Stimulated activated memory B cell treated with anti-CD40 and anti-IgM and Interleukin-4, amounts not matched to agents 10 μg/mL and 1 μg/mL and 100 μg/mL, for 72 hours (primary cell): ENCODE data around the gene LRRC8D.

Experiments
- ATAC-seq: fragments of 150-1000 bp; cut with Tn5 transposase; 2 replicates; pipeline ENCODE4 v1.10.0; 2021
- H3K27ac Mint-ChIP-seq: one replicate; pipeline ENCODE4 v1.8.0; 2022; ENCODE audit warnings: mild to moderate bottlenecking, mixed read lengths
- H3K27me3 Mint-ChIP-seq: one replicate; pipeline ENCODE4 v1.8.0; 2022; ENCODE audit warnings: mixed read lengths
- H3K36me3 Mint-ChIP-seq: one replicate; pipeline ENCODE4 v1.8.0; 2022; ENCODE audit warnings: mixed read lengths
- H3K4me1 Mint-ChIP-seq: one replicate; pipeline ENCODE4 v1.8.0; 2022; ENCODE audit warnings: mixed read lengths
- H3K4me3 Mint-ChIP-seq: one replicate; pipeline ENCODE4 v1.8.0; 2022; ENCODE audit warnings: mild to moderate bottlenecking, moderate library complexity, mixed read lengths
- H3K9me3 Mint-ChIP-seq: one replicate; pipeline ENCODE4 v1.8.0; 2022; ENCODE audit warnings: mixed read lengths

Gene LRRC8D

GRCh38 chr1:89836252-89837035 is 15.6 kb downstream of the LRRC8D start:
- Mint-ChIP-seq H3K36me3 (no peaks in the 10 kb centered on the region), H3K4me1 (peaks cover 35% of the 10 kb centered on the region), H3K27me3 (no peaks in the 10 kb centered on the region), H3K4me3 (no peak overlapping the region), H3K27ac (no peak overlapping the region), H3K9me3 (no peaks in the 10 kb centered on the region)
- ATAC-seq = no peak

GRCh38 chr1:89837036-89837481 is 16.2 kb downstream of the LRRC8D start:
- H3K9me3 Mint-ChIP-seq = no peaks in the 10 kb centered on the region
- H3K36me3 Mint-ChIP-seq = no peaks in the 10 kb centered on the region
- no peak for ATAC-seq
- H3K27me3 Mint-ChIP-seq = no peaks in the 10 kb centered on the region
- peaks cover 31% of the 10 kb centered on the region for H3K4me1 Mint-ChIP-seq
- no peak overlapping the region for H3K27ac Mint-ChIP-seq
- no peak overlapping the region for H3K4me3 Mint-ChIP-seq

- Mint-ChIP-seq H3K36me3 (no peaks in the 10 kb centered on the region), H3K9me3 (no peaks in the 10 kb centered on the region), H3K4me1 (peaks cover 35% of the 10 kb centered on the region), H3K27me3 (no peaks in the 10 kb centered on the region), H3K27ac (no peak overlapping the region), H3K4me3 (no peak overlapping the region)
- no peak for ATAC-seq
Measured at GRCh38 chr1:89837510-89837909, 16.7 kb downstream of the LRRC8D start.

GRCh38 chr1:89839516-89839915 is 18.7 kb downstream of the LRRC8D start:
- no peaks in the 10 kb centered on the region for H3K36me3 Mint-ChIP-seq
- H3K4me3 Mint-ChIP-seq = no peak overlapping the region
- H3K27ac Mint-ChIP-seq = no peak overlapping the region
- H3K9me3 Mint-ChIP-seq = no peaks in the 10 kb centered on the region
- H3K4me1 Mint-ChIP-seq = peaks cover 49% of the 10 kb centered on the region
- no peaks in the 10 kb centered on the region for H3K27me3 Mint-ChIP-seq
- ATAC-seq = no peak

- no peak overlapping the region for H3K4me3 Mint-ChIP-seq
- peaks cover 48% of the 10 kb centered on the region for H3K4me1 Mint-ChIP-seq
- H3K9me3 Mint-ChIP-seq = no peaks in the 10 kb centered on the region
- ATAC-seq = no peak
- H3K27me3 Mint-ChIP-seq = no peaks in the 10 kb centered on the region
- no peaks in the 10 kb centered on the region for H3K36me3 Mint-ChIP-seq
- peak overlapping the region; percentile 93 for H3K27ac Mint-ChIP-seq
Measured at GRCh38 chr1:89841507-89841906, 20.7 kb downstream of the LRRC8D start.

- Mint-ChIP-seq H3K4me1 (peaks cover 48% of the 10 kb centered on the region), H3K27me3 (no peaks in the 10 kb centered on the region), H3K9me3 (no peaks in the 10 kb centered on the region)
Measured at GRCh38 chr1:89842567-89843272, 21.9 kb downstream of the LRRC8D start.

GRCh38 chr1:89843273-89844130 is 22.7 kb downstream of the LRRC8D start:
- Mint-ChIP-seq H3K9me3 (no peaks in the 10 kb centered on the region), H3K4me3 (peak overlapping the region; percentile 95), H3K27ac (peak overlapping the region; percentile 93), H3K27me3 (no peaks in the 10 kb centered on the region), H3K36me3 (peaks cover 8% of the 10 kb centered on the region), H3K4me1 (peaks cover 45% of the 10 kb centered on the region)
- peak; percentile 97 for ATAC-seq

More at GRCh38 chr1:89842567-89843272, 21.9 kb downstream of the LRRC8D start:
- Mint-ChIP-seq H3K27ac (peak overlapping the region; percentile 93), H3K4me3 (peak overlapping the region; percentile 95), H3K36me3 (no peaks in the 10 kb centered on the region)
- peak; percentile 43 for ATAC-seq

- H3K36me3 Mint-ChIP-seq = peaks cover 10% of the 10 kb centered on the region
- peak overlapping the region; percentile 93 for H3K27ac Mint-ChIP-seq
- ATAC-seq = no peak
- peaks cover 45% of the 10 kb centered on the region for H3K4me1 Mint-ChIP-seq
- no peaks in the 10 kb centered on the region for H3K9me3 Mint-ChIP-seq
- peak overlapping the region; percentile 95 for H3K4me3 Mint-ChIP-seq
- H3K27me3 Mint-ChIP-seq = no peaks in the 10 kb centered on the region
Measured at GRCh38 chr1:89844241-89844807, 23.5 kb downstream of the LRRC8D start.

GRCh38 chr1:89844860-89845259 is 24.0 kb downstream of the LRRC8D start:
- Mint-ChIP-seq H3K36me3 (peaks cover 15% of the 10 kb centered on the region), H3K4me1 (peaks cover 45% of the 10 kb centered on the region), H3K4me3 (peak overlapping the region; percentile 95), H3K27ac (peak overlapping the region; percentile 93), H3K9me3 (no peaks in the 10 kb centered on the region), H3K27me3 (no peaks in the 10 kb centered on the region)
- no peak for ATAC-seq

- Mint-ChIP-seq H3K36me3 (peaks cover 29% of the 10 kb centered on the region), H3K4me1 (peaks cover 55% of the 10 kb centered on the region), H3K27me3 (no peaks in the 10 kb centered on the region), H3K27ac (peak overlapping the region; percentile 64), H3K9me3 (no peaks in the 10 kb centered on the region), H3K4me3 (no peak overlapping the region)
- ATAC-seq = no peak
Measured at GRCh38 chr1:89847191-89847729, 26.4 kb downstream of the LRRC8D start.

- Mint-ChIP-seq H3K27me3 (no peaks in the 10 kb centered on the region), H3K4me3 (no peak overlapping the region), H3K4me1 (peaks cover 28% of the 10 kb centered on the region), H3K36me3 (peaks cover 30% of the 10 kb centered on the region), H3K9me3 (no peaks in the 10 kb centered on the region), H3K27ac (no peak overlapping the region)
- no peak for ATAC-seq
Measured at GRCh38 chr1:89850844-89851415, 30.1 kb downstream of the LRRC8D start.

GRCh38 chr1:89854140-89854539 is 33.3 kb downstream of the LRRC8D start:
- peaks cover 25% of the 10 kb centered on the region for H3K36me3 Mint-ChIP-seq
- H3K27me3 Mint-ChIP-seq = no peaks in the 10 kb centered on the region
- peaks cover 11% of the 10 kb centered on the region for H3K4me1 Mint-ChIP-seq
- no peak overlapping the region for H3K4me3 Mint-ChIP-seq
- no peaks in the 10 kb centered on the region for H3K9me3 Mint-ChIP-seq
- ATAC-seq = no peak
- H3K27ac Mint-ChIP-seq = no peak overlapping the region

GRCh38 chr1:89855413-89856123 is 34.7 kb downstream of the LRRC8D start:
- Mint-ChIP-seq H3K27me3 (no peaks in the 10 kb centered on the region), H3K27ac (no peak overlapping the region), H3K9me3 (no peaks in the 10 kb centered on the region), H3K4me1 (peaks cover 7% of the 10 kb centered on the region), H3K4me3 (peak overlapping the region; percentile 51), H3K36me3 (peaks cover 12% of the 10 kb centered on the region)
- peak; percentile 80 for ATAC-seq
